Hepatocyte (in vitro differentiated cells): Measurements from ENCODE around the gene SGCD. TPM values are rescaled to one million over a fixed set of nuclear protein-coding genes. Genes with fewer than 3 reads are reported as not detected.

Experiments used
- DNase-seq: peaks from one replicate; pipeline ENCODE4 v3.0.0-alpha.2; 2016; ENCODE audit warnings: low spot score
- H2AFZ ChIP-seq: fragments of 200-600 bp; sonication (generic); 2 replicates; pipeline ENCODE4 v1.6.0; 2016; ENCODE audit warnings: antibody characterized with exemption, mild to moderate bottlenecking
- H3K27ac ChIP-seq: fragments of 200-600 bp; sonication (generic); 2 replicates; pipeline ENCODE4 v1.5.1; 2016; ENCODE audit warnings: mild to moderate bottlenecking
- H3K27me3 ChIP-seq: fragments of 200-600 bp; sonication (generic); 2 replicates; pipeline ENCODE4 v1.6.1; 2016
- H3K36me3 ChIP-seq: fragments of 200-600 bp; sonication (generic); replicated peaks from 2 replicates; pipeline ENCODE4 v1.5.1; 2016; ENCODE audit warnings: low read depth; ENCODE audit not compliant: insufficient read depth
- H3K4me1 ChIP-seq: fragments of 200-600 bp; sonication (generic); 2 replicates; pipeline ENCODE4 v1.5.1; 2016; ENCODE audit warnings: mild to moderate bottlenecking, moderate library complexity; ENCODE audit not compliant: insufficient read depth
- H3K4me2 ChIP-seq: fragments of 200-600 bp; sonication (generic); 2 replicates; pipeline ENCODE4 v1.6.0; 2016
- H3K4me3 ChIP-seq: fragments of 200-600 bp; sonication (generic); 2 replicates; pipeline ENCODE4 v1.5.1; 2016; ENCODE audit warnings: mild to moderate bottlenecking
- H3K79me2 ChIP-seq: fragments of 200-600 bp; sonication (generic); 2 replicates; pipeline ENCODE4 v1.6.0; 2017; ENCODE audit warnings: mild to moderate bottlenecking
- H3K9me2 ChIP-seq: fragments of 200-600 bp; sonication (generic); replicated peaks from 2 replicates; pipeline ENCODE4 v1.6.0; 2017; ENCODE audit warnings: mild to moderate bottlenecking; ENCODE audit not compliant: insufficient read depth
- H3K9me3 ChIP-seq: fragments of 200-600 bp; sonication (generic); 2 replicates; pipeline ENCODE4 v1.5.1; 2016; ENCODE audit warnings: low read depth, mild to moderate bottlenecking
- H4K20me1 ChIP-seq: fragments of 200-600 bp; sonication (generic); 2 replicates; pipeline ENCODE4 v1.6.0; 2016; ENCODE audit warnings: mild to moderate bottlenecking; ENCODE audit not compliant: insufficient read depth, poor library complexity, severe bottlenecking
- EZH2 ChIP-seq: fragments of 200-600 bp; sonication (generic); IDR thresholded peaks from 2 replicates; pipeline ENCODE4 v1.6.1; 2016; ENCODE audit warnings: antibody characterized with exemption, mild to moderate bottlenecking, borderline replicate concordance
- EZH2phosphoT487 ChIP-seq: fragments of 200-600 bp; sonication (generic); IDR thresholded peaks from one replicate; pipeline ENCODE4 v1.6.1; 2018; ENCODE audit warnings: antibody characterized with exemption, mild to moderate bottlenecking, low read depth, moderate library complexity; ENCODE audit not compliant: unreplicated experiment, severe bottlenecking
- WGBS: methylation state at CpG from one replicate; pipeline ENCODE4 v1.1.6; 2016; ENCODE audit warnings: low lambda C conversion rate; ENCODE audit errors: missing lambda C conversion rate; 5-methylcytosine and 5-hydroxymethylcytosine counted together
- polyA plus RNA-seq: library from polyadenylated mRNA; unstranded; fragments of >200 nt; fragmentation: Nextera tagmentation; extraction: Ambion mirVana; gene quantifications from 2 replicates; pipeline ENCODE4 v1.2.1, GENCODE V29; 2016
- total RNA-seq: library from RNA; depleted of rRNA; stranded (reverse); fragments of >200 nt; gene quantifications from 2 replicates; pipeline ENCODE4 v1.2.3, GENCODE V29; 2014
- TF ChIP-seq, protein P1 (sequence below): fragments of 200-600 bp; sonication (generic); IDR thresholded peaks from 2 replicates; pipeline ENCODE4 v1.5.1; 2016; ENCODE audit warnings: antibody characterized with exemption, mild to moderate bottlenecking; ENCODE audit not compliant: poor library complexity

The SGCD gene
- total and polyA plus RNA-seq, 2 experiments from 2014 or later = 3.8 to 8.8 TPM

DNA sequence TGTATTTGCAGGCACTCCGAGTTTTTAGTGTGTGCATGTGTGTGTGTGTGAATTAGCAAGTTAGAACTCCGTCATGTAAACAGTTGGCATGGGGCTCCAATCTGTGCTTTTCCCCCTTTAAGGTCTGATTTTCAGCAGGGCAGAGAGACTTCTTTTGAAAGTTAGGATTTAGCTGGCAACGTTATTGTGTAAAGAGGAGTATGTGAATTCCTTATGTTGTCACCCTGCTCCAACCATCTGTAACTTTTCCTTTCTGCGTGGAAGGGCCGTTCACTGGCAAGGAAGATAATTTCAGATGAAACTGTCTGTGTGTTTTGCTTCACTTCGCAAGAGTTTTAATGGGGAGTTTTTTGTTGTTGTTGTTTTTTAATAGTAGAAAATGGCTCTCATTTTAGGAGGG lies 332 bp downstream of the SGCD start:
- Histone ChIP-seq H3K9me3 (no peaks in the 10 kb centered on the region), H3K36me3 (no peaks in the 10 kb centered on the region), H3K79me2 (peaks cover 7% of the 10 kb centered on the region), H3K4me2 (peak overlapping the region; percentile 71), H3K27me3 (no peaks in the 10 kb centered on the region), H3K27ac (peak overlapping the region; percentile 94), H3K4me1 (no peaks in the 10 kb centered on the region), H3K4me3 (peak overlapping the region; percentile 28), H2AFZ (peak overlapping the region; percentile 62), H4K20me1 (no peaks in the 10 kb centered on the region), H3K9me2 (no peaks in the 10 kb centered on the region)
- TF ChIP-seq, protein P1, sequence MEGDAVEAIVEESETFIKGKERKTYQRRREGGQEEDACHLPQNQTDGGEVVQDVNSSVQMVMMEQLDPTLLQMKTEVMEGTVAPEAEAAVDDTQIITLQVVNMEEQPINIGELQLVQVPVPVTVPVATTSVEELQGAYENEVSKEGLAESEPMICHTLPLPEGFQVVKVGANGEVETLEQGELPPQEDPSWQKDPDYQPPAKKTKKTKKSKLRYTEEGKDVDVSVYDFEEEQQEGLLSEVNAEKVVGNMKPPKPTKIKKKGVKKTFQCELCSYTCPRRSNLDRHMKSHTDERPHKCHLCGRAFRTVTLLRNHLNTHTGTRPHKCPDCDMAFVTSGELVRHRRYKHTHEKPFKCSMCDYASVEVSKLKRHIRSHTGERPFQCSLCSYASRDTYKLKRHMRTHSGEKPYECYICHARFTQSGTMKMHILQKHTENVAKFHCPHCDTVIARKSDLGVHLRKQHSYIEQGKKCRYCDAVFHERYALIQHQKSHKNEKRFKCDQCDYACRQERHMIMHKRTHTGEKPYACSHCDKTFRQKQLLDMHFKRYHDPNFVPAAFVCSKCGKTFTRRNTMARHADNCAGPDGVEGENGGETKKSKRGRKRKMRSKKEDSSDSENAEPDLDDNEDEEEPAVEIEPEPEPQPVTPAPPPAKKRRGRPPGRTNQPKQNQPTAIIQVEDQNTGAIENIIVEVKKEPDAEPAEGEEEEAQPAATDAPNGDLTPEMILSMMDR = no peak
- TF ChIP-seq EZH2 = no peak
- no peak for TF ChIP-seq EZH2phosphoT487
- DNase-seq = no peak
- WGBS = 45% methylated on average over 6 of the region's 6 CpGs

DNA sequence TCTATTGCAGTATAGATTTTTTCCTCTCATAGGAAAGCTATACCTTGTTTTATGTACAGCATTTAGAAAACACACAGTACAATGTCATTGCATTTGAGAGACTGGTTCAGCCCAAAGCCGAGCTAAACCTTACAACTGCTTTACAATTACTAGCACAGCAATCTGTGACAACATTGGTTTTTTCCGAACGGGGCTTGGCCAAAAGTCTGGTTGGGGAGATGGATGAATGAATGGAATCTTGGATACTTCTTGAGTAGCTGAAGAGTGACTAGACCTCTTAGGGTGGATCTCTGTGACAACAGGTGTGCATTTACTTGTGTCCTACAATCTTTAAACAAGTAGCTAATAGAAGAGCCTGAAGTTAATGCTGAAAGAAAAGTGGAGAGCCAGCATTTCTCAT lies 1.2 kb downstream of the SGCD start:
- H3K27ac ChIP-seq = peak overlapping the region; percentile 94
- H3K9me2 ChIP-seq = no peaks in the 10 kb centered on the region
- H2AFZ ChIP-seq = no peak overlapping the region
- H3K9me3 ChIP-seq = no peaks in the 10 kb centered on the region
- no peaks in the 10 kb centered on the region for H3K36me3 ChIP-seq
- H3K79me2 ChIP-seq = peaks cover 7% of the 10 kb centered on the region
- TF ChIP-seq, protein P1 = no peak
- TF ChIP-seq EZH2phosphoT487 = no peak
- no peak for TF ChIP-seq EZH2
- peak overlapping the region; percentile 28 for H3K4me3 ChIP-seq
- DNase-seq = no peak
- H4K20me1 ChIP-seq = no peaks in the 10 kb centered on the region
- H3K4me1 ChIP-seq = no peaks in the 10 kb centered on the region
- H3K27me3 ChIP-seq = no peaks in the 10 kb centered on the region
- WGBS = 76% methylated on average over 3 of the region's 3 CpGs
- peak overlapping the region; percentile 71 for H3K4me2 ChIP-seq

DNA sequence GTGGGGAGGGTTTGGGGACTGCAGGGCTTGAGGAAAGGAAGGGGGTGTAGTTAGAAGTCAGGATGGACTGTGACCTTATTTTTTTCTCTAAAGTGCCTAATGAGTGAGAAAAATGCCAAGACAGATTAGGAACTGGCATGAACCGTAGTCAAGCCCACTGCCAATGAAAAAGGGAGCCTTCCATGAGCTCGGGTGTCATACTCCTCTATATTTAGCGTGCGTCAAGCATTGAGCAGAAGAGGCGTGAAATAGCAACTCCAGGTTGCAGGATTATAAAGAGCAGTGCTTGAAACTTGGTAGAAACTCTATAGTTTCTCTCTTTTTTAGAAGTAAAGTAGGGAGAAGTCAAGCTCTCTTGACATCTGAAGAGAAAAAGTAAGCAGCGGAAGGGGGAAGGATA lies 1.8 kb downstream of the SGCD start:
- 91% methylated on average over 6 of the region's 6 CpGs for WGBS
- Histone ChIP-seq H3K36me3 (no peaks in the 10 kb centered on the region), H3K4me2 (peak overlapping the region; percentile 71), H3K4me1 (no peaks in the 10 kb centered on the region), H3K9me3 (no peaks in the 10 kb centered on the region), H3K27me3 (no peaks in the 10 kb centered on the region), H4K20me1 (no peaks in the 10 kb centered on the region), H3K4me3 (no peak overlapping the region), H2AFZ (no peak overlapping the region), H3K27ac (peak overlapping the region; percentile 94), H3K9me2 (no peaks in the 10 kb centered on the region), H3K79me2 (peaks cover 7% of the 10 kb centered on the region)
- no peak for DNase-seq
- TF ChIP-seq EZH2 (no peak), EZH2phosphoT487 (no peak)
- TF ChIP-seq, protein P1 = no peak

DNA sequence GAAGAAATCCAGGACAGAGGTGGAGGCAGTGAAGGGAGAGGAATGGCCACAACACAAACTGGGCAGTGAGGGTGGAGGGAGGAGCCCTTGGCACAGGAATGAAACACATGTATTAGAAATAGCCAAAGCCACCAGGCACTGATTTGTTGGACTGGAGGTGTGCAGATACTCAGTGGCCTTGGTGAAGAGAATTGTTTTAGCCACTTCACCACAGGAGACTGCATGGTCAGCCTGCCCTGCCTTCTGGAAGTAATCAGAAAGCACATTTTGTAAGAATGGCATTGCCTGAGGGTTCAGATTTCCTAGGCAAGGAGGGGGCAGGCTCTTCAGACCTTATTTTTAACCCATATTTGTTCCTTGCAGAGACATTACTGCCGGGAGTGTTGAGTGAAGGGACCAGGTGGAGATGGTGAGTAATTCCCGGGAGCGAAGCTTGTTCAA lies 2.2 kb downstream of the SGCD start:
- peak overlapping the region; percentile 71 for H3K4me2 ChIP-seq
- peaks cover 7% of the 10 kb centered on the region for H3K79me2 ChIP-seq
- H3K9me3 ChIP-seq = no peaks in the 10 kb centered on the region
- H3K4me3 ChIP-seq = no peak overlapping the region
- H3K36me3 ChIP-seq = no peaks in the 10 kb centered on the region
- no peaks in the 10 kb centered on the region for H4K20me1 ChIP-seq
- H3K9me2 ChIP-seq = no peaks in the 10 kb centered on the region
- H3K27me3 ChIP-seq = no peaks in the 10 kb centered on the region
- H3K27ac ChIP-seq = no peak overlapping the region
- H2AFZ ChIP-seq = no peak overlapping the region
- H3K4me1 ChIP-seq = no peaks in the 10 kb centered on the region
- no peak for DNase-seq
- no peak for TF ChIP-seq EZH2phosphoT487
- TF ChIP-seq, protein P1 = no peak
- TF ChIP-seq EZH2 = no peak
- WGBS = 78% methylated on average over 3 of the region's 3 CpGs
